A549 (cell line): ENCODE results near the gene IGSF3. TPM values are rescaled to one million over a fixed set of nuclear protein-coding genes. Genes with fewer than 3 reads are reported as not detected.

Experiments used
- ATAC-seq, 2 experiments: fragments of 200-7000 bp in 1 of 2; fragments of >200 bp in 1 of 2; cut with Nextera tagmentation in 1 of 2; cut with Tn5 transposase in 1 of 2; 3 replicates each; pipeline versions ENCODE4 v1.8.0 to v1.9.1; 2018 to 2020; ENCODE audit warnings: mild to moderate bottlenecking in 1 of 2, moderate library complexity in 1 of 2
- CTCF ChIA-PET: fragments of 300-600 bp; sonication (Branson Sonifier 250); formaldehyde crosslinking; extraction: SDS; loops from one replicate; lab custom pipeline; 2021; ENCODE audit warnings: antibody characterized with exemption, inconsistent platforms; lab: Yijun Ruan, JAX
- POLR2A ChIA-PET: fragments of 350-600 bp; formaldehyde crosslinking; extraction: SDS; loops from one replicate; lab custom pipeline; 2021; ENCODE audit warnings: antibody characterized with exemption, inconsistent platforms; lab: Yijun Ruan, JAX
- DNase-seq, 2 experiments: peaks; one replicate each; pipeline versions ENCODE4 v3.0.0 to v3.0.0-alpha.2; 2011 to 2016; ENCODE audit warnings: low read depth in 1 of 2, low spot score in 1 of 2
- FAIRE-seq: peaks from 2 replicates; lab custom pipeline; 2011; peaks lifted over from hg19 to GRCh38; lab: Jason Lieb, UNC
- H3K27ac ChIP-seq, 2 experiments: fragments of >200 bp; sonication (Bioruptor Twin); formaldehyde crosslinking; 3 replicates each; pipeline ENCODE4 v1.5.1; 2016 to 2017
- H3K4me1 ChIP-seq: fragments of >200 bp; sonication (Bioruptor Twin); formaldehyde crosslinking; 3 replicates; pipeline ENCODE4 v1.6.1; 2016
- H3K4me2 ChIP-seq: fragments of >200 bp; sonication (Bioruptor Twin); formaldehyde crosslinking; 3 replicates; pipeline ENCODE4 v1.6.1; 2016
- H3K4me3 ChIP-seq: fragments of >200 bp; sonication (Bioruptor Twin); formaldehyde crosslinking; 3 replicates; pipeline ENCODE4 v1.5.1; 2016
- H3K9me3 ChIP-seq: fragments of >200 bp; sonication (Bioruptor Twin); formaldehyde crosslinking; 3 replicates; pipeline ENCODE4 v1.6.1; 2016
- BHLHE40 ChIP-seq: IDR thresholded peaks from 2 replicates; pipeline ENCODE4 v1.6.1; 2012; ENCODE audit warnings: low read depth, low read length, inconsistent platforms
- CBX2 ChIP-seq: fragments of 200-600 bp; sonication (generic); IDR thresholded peaks from 2 replicates; pipeline ENCODE4 v1.6.1; 2016; ENCODE audit warnings: low read depth, mild to moderate bottlenecking, borderline replicate concordance
- CEBPB ChIP-seq, 2 experiments: fragments of >200 bp in 1 of 2; sonication (Bioruptor Twin) in 1 of 2; formaldehyde crosslinking in 1 of 2; IDR thresholded peaks; 2 replicates each; pipeline ENCODE4 v1.6.1; 2012 to 2016
- CHD4 ChIP-seq: fragments of 200-600 bp; sonication (generic); IDR thresholded peaks from 2 replicates; pipeline ENCODE4 v1.6.1; 2016; ENCODE audit warnings: antibody characterized with exemption, mild to moderate bottlenecking, borderline replicate concordance
- EP300 ChIP-seq, 2 experiments: fragments of >200 bp; sonication (Bioruptor Twin); formaldehyde crosslinking; IDR thresholded peaks; 2 replicates in 1 of 2; 3 replicates in 1 of 2; pipeline ENCODE4 v1.6.1; 2016 to 2017
- FOSL2 ChIP-seq, 2 experiments: fragments of 450-650 bp in 1 of 2; fragments of >200 bp in 1 of 2; sonication (Bioruptor Twin) in 1 of 2; formaldehyde crosslinking; IDR thresholded peaks; 2 replicates each; pipeline versions ENCODE4 v1.5.0 to v1.6.1; 2016 to 2020; ENCODE audit warnings: mild to moderate bottlenecking in 1 of 2, moderate library complexity in 1 of 2
- HMGXB4 ChIP-seq: fragments of 250-450 bp; sonication (Bioruptor Pico); IDR thresholded peaks from 2 replicates; pipeline ENCODE4 v1.5.0; 2021; ENCODE audit warnings: mild to moderate bottlenecking, moderate library complexity, borderline replicate concordance
- HOXA7 ChIP-seq: fragments of 250-450 bp; sonication (Bioruptor Pico); IDR thresholded peaks from 2 replicates; pipeline ENCODE4 v1.5.0; 2020; ENCODE audit warnings: mild to moderate bottlenecking, moderate library complexity
- HOXB13 ChIP-seq: fragments of 250-450 bp; sonication (Bioruptor Pico); IDR thresholded peaks from 2 replicates; pipeline ENCODE4 v1.5.0; 2020; ENCODE audit warnings: low read depth, mild to moderate bottlenecking, moderate library complexity
- JUN ChIP-seq, 2 experiments: fragments of >200 bp; sonication (Bioruptor Twin); formaldehyde crosslinking; IDR thresholded peaks; 2 replicates in 1 of 2; 3 replicates in 1 of 2; pipeline ENCODE4 v1.6.1; 2016 to 2017
- JUNB ChIP-seq: fragments of >200 bp; sonication (Bioruptor Twin); formaldehyde crosslinking; IDR thresholded peaks from 2 replicates; pipeline ENCODE4 v1.6.1; 2016
- MAZ ChIP-seq: fragments of 150-350 bp; IDR thresholded peaks from 2 replicates; pipeline ENCODE4 v1.6.1; 2014; ENCODE audit warnings: antibody characterized with exemption, low read depth, low read length, borderline replicate concordance
- MYC ChIP-seq: IDR thresholded peaks from 2 replicates; pipeline ENCODE4 v1.6.1; 2012; ENCODE audit warnings: mild to moderate bottlenecking, inconsistent platforms, low read length, improper control_type of control experiment, borderline replicate concordance
- NFE2L2 ChIP-seq: fragments of 150-350 bp; conservative IDR thresholded peaks from 2 replicates; pipeline ENCODE4 v1.6.1; 2014; ENCODE audit warnings: low read length
- NPAS2 ChIP-seq: fragments of 250-450 bp; sonication (Bioruptor Pico); IDR thresholded peaks from 2 replicates; pipeline ENCODE4 v1.8.0; 2022; ENCODE audit warnings: mild to moderate bottlenecking, moderate library complexity, borderline replicate concordance
- POLR2AphosphoS2 ChIP-seq: conservative IDR thresholded peaks from 2 replicates; pipeline ENCODE4 v1.6.1; 2012; ENCODE audit warnings: low read length, improper control_type of control experiment, inconsistent platforms
- RCOR1 ChIP-seq: fragments of 150-350 bp; IDR thresholded peaks from 2 replicates; pipeline ENCODE4 v1.6.1; 2014; ENCODE audit warnings: antibody characterized with exemption, low read length, low read depth
- REST ChIP-seq: fragments of 200-600 bp; sonication (generic); IDR thresholded peaks from 2 replicates; pipeline ENCODE4 v1.6.1; 2016; ENCODE audit warnings: antibody characterized with exemption, mild to moderate bottlenecking, moderate library complexity
- SREBF2 ChIP-seq: fragments of 450-650 bp; IDR thresholded peaks from 2 replicates; pipeline ENCODE4 v1.6.1; 2014; ENCODE audit warnings: mild to moderate bottlenecking, moderate library complexity
- TP53 ChIP-seq: fragments of 250-450 bp; sonication (Bioruptor Pico); IDR thresholded peaks from 2 replicates; pipeline ENCODE4 v1.5.0; 2021; ENCODE audit warnings: mild to moderate bottlenecking, moderate library complexity
- ZC3H11A ChIP-seq: fragments of 450-650 bp; IDR thresholded peaks from 2 replicates; pipeline ENCODE4 v1.6.1; 2014; ENCODE audit warnings: antibody characterized with exemption, mild to moderate bottlenecking
- WGBS: methylation state at CpG from one replicate; pipeline ENCODE4 v1.1.6; 2017; ENCODE audit errors: missing lambda C conversion rate; 5-methylcytosine and 5-hydroxymethylcytosine counted together
- polyA plus RNA-seq, 4 experiments: library from polyadenylated mRNA; depleted of rRNA in 3 of 4; stranded (reverse); fragments of >200 nt; fragmentation: RNase III in 1 of 4; extraction: RNeasy Plus Mini Kit Qiagen cat#74134 plus additional on column Dnase treatment in 1 of 4; gene quantifications; 2 replicates in 3 of 4; 3 replicates in 1 of 4; pipeline ENCODE4 v1.2.3, GENCODE V29; 2011 to 2017

Gene IGSF3
- polyA plus RNA-seq, 2 of the 4 experiments (the other 2 are of a cell fraction) = 18.5 to 21.9 TPM

GRCh38 chr1:116572771-116573430 lies 94.6 kb downstream of the IGSF3 start:
- DNase-seq (no peak), FAIRE-seq (no peak), ATAC-seq (no peak)
- no peak for TF ChIP-seq SREBF2
- TF ChIP-seq HOXA7 (CRISPR knock-in tag) = no peak
- no peak for TF ChIP-seq FOSL2 (IDR thresholded peaks at IDR 0.05)
- TF ChIP-seq FOSL2 (CRISPR knock-in tag; IDR thresholded peaks at IDR 0.05) = no peak
- TF ChIP-seq REST = no peak
- no peak for TF ChIP-seq HOXB13 (CRISPR knock-in tag)
- TF ChIP-seq CBX2 = no peak
- TF ChIP-seq POLR2AphosphoS2 = no peak
- TF ChIP-seq CEBPB (IDR thresholded peaks at IDR 0.05) = no peak
- TF ChIP-seq CHD4 = no peak
- no peak for TF ChIP-seq JUNB
- TF ChIP-seq JUN (IDR thresholded peaks at IDR 0.05) = no peak
- Histone ChIP-seq H3K4me3 (no peak overlapping the region), H3K27ac (no peak overlapping the region), H3K9me3 (no peaks in the 10 kb centered on the region), H3K4me1 (peaks cover 26% of the 10 kb centered on the region), H3K4me2 (no peak overlapping the region)
- ChIA-PET CTCF (interaction anchor here (1.0 to 3.5 kb wide), 4 partner anchors 23 to 152 kb away, joined by 4 to 18 read pairs (median 6); no protein-coding TSS in a partner anchor), POLR2A (no interaction called here)
- 86% methylated on average over 4 of the region's 4 CpGs for WGBS

GRCh38 chr1:116572099-116572498 lies 95.4 kb downstream of the IGSF3 start:
- ChIA-PET POLR2A (no interaction called here), CTCF (interaction anchor here (1.0 to 3.5 kb wide), 4 partner anchors 24 to 153 kb away, joined by 4 to 18 read pairs (median 5); no protein-coding TSS in a partner anchor)
- TF ChIP-seq EP300 (IDR thresholded peaks at IDR 0.05) = no peak
- no peak for TF ChIP-seq NPAS2 (CRISPR knock-in tag)
- no peak for TF ChIP-seq TP53 (CRISPR knock-in tag)
- TF ChIP-seq ZC3H11A = no peak
- no peak for TF ChIP-seq MYC
- no peak for TF ChIP-seq JUNB
- TF ChIP-seq SREBF2 = no peak
- TF ChIP-seq NFE2L2 = no peak
- TF ChIP-seq MAZ = no peak
- no peak for TF ChIP-seq RCOR1
- no peak for TF ChIP-seq POLR2AphosphoS2
- no peak for TF ChIP-seq HMGXB4 (CRISPR knock-in tag)
- TF ChIP-seq BHLHE40 = no peak
- FAIRE-seq (no peak), ATAC-seq (no peak), DNase-seq (no peak)
- peaks cover 26% of the 10 kb centered on the region for H3K4me1 ChIP-seq
- WGBS = 76% methylated on average over 2 of the region's 2 CpGs
- H3K4me2 ChIP-seq = no peak overlapping the region
- no peaks in the 10 kb centered on the region for H3K9me3 ChIP-seq
- no peak overlapping the region for H3K4me3 ChIP-seq
- H3K27ac ChIP-seq = peak overlapping the region in 1 of 2 experiments; percentile 100; a peak in 2 of 6 replicates
